Measurements from ENCODE around the gene APOB.

The APOB gene

GRCh38 chr2:21006423-21007128 lies 37.3 kb downstream of the APOB start:
- no peaks in the 10 kb centered on the region for H3K27me3 ChIP-seq (ENCODE audit: control insufficient read depth, insufficient read depth, low read length)
- H3K4me1 ChIP-seq (ENCODE audit: control insufficient read depth, insufficient read depth, low read length), result no peaks in the 10 kb centered on the region
- no peak overlapping the region for H3K9ac ChIP-seq (ENCODE audit: low read length)
- H3K36me3 ChIP-seq (ENCODE audit: control insufficient read depth, insufficient read depth, low read length), result no peaks in the 10 kb centered on the region
- no peak overlapping the region for H3K4me3 ChIP-seq (ENCODE audit: low read length)
- no peak overlapping the region for H3K27ac ChIP-seq (ENCODE audit: low read depth, low read length)

GRCh38 chr2:21005700-21006422 lies 38.0 kb downstream of the APOB start:
- Histone ChIP-seq H3K27me3 (ENCODE audit: control insufficient read depth, insufficient read depth, low read length) (no peaks in the 10 kb centered on the region), H3K4me3 (ENCODE audit: low read length) (no peak overlapping the region), H3K27ac (ENCODE audit: low read depth, low read length) (no peak overlapping the region), H3K4me1 (ENCODE audit: control insufficient read depth, insufficient read depth, low read length) (no peaks in the 10 kb centered on the region), H3K36me3 (ENCODE audit: control insufficient read depth, insufficient read depth, low read length) (no peaks in the 10 kb centered on the region), H3K9ac (ENCODE audit: low read length) (no peak overlapping the region)

DNA sequence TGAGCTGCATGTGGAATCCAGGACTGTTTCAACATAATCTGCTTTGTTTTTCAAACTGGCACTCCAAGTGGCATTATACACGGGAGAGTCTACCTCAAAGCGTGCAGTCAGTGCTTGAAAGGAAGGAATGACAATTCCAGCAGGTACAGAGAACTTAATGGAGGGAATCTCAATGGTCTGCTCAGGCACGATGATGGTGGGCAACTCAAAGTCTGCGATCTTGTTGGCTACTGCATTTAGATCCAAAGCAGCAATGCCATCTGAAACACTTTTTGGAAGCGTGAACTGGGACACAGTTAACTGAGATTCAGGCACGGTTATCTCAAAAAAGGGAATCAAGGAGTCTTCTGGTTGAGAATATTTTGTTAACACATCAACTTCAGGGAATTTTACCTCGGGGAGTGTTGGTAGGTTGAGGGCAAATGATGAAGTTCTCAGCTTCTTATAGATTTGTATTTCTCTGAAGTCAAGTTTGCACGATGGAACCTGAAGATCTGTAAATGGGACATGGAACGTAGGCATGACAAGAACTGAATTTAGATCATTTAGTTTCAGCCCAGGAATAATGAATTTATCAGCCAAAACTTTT lies 38.7 kb downstream of the APOB start:
- no peaks in the 10 kb centered on the region for H3K4me1 ChIP-seq (ENCODE audit: control insufficient read depth, insufficient read depth, low read length)
- no peak overlapping the region for H3K4me3 ChIP-seq (ENCODE audit: low read length)
- no peak overlapping the region for H3K9ac ChIP-seq (ENCODE audit: low read length)
- no peaks in the 10 kb centered on the region for H3K36me3 ChIP-seq (ENCODE audit: control insufficient read depth, insufficient read depth, low read length)
- H3K27ac ChIP-seq (ENCODE audit: low read depth, low read length), result no peak overlapping the region
- H3K27me3 ChIP-seq (ENCODE audit: control insufficient read depth, insufficient read depth, low read length), result no peaks in the 10 kb centered on the region

GRCh38 chr2:21004181-21004572 lies 39.7 kb downstream of the APOB start:
- Histone ChIP-seq H3K9ac (ENCODE audit: low read length) (no peak overlapping the region), H3K4me3 (ENCODE audit: low read length) (no peak overlapping the region), H3K27ac (ENCODE audit: low read depth, low read length) (no peak overlapping the region), H3K4me1 (ENCODE audit: control insufficient read depth, insufficient read depth, low read length) (no peaks in the 10 kb centered on the region), H3K27me3 (ENCODE audit: control insufficient read depth, insufficient read depth, low read length) (no peaks in the 10 kb centered on the region), H3K36me3 (ENCODE audit: control insufficient read depth, insufficient read depth, low read length) (no peaks in the 10 kb centered on the region)

- Histone ChIP-seq H3K36me3 (ENCODE audit: control insufficient read depth, insufficient read depth, low read length) (no peaks in the 10 kb centered on the region), H3K4me1 (ENCODE audit: control insufficient read depth, insufficient read depth, low read length) (no peaks in the 10 kb centered on the region), H3K27ac (ENCODE audit: low read depth, low read length) (no peak overlapping the region), H3K4me3 (ENCODE audit: low read length) (no peak overlapping the region), H3K27me3 (ENCODE audit: control insufficient read depth, insufficient read depth, low read length) (no peaks in the 10 kb centered on the region), H3K9ac (ENCODE audit: low read length) (no peak overlapping the region)
Observed at GRCh38 chr2:21003572-21004180, 40.2 kb downstream of the APOB start.

- no peaks in the 10 kb centered on the region for H3K27me3 ChIP-seq (ENCODE audit: control insufficient read depth, insufficient read depth, low read length)
- H3K9ac ChIP-seq (ENCODE audit: low read length), result no peak overlapping the region
- H3K27ac ChIP-seq (ENCODE audit: low read depth, low read length), result no peak overlapping the region
- no peak overlapping the region for H3K4me3 ChIP-seq (ENCODE audit: low read length)
- H3K4me1 ChIP-seq (ENCODE audit: control insufficient read depth, insufficient read depth, low read length), result no peaks in the 10 kb centered on the region
- H3K36me3 ChIP-seq (ENCODE audit: control insufficient read depth, insufficient read depth, low read length), result no peaks in the 10 kb centered on the region
Observed at GRCh38 chr2:21002814-21003192, 41.1 kb downstream of the APOB start.

GRCh38 chr2:21001988-21002813 lies 41.7 kb downstream of the APOB start:
- H3K27ac ChIP-seq (ENCODE audit: low read depth, low read length), result no peak overlapping the region
- H3K4me3 ChIP-seq (ENCODE audit: low read length), result no peak overlapping the region
- no peak overlapping the region for H3K9ac ChIP-seq (ENCODE audit: low read length)
- no peaks in the 10 kb centered on the region for H3K27me3 ChIP-seq (ENCODE audit: control insufficient read depth, insufficient read depth, low read length)
- H3K4me1 ChIP-seq (ENCODE audit: control insufficient read depth, insufficient read depth, low read length), result no peaks in the 10 kb centered on the region
- no peaks in the 10 kb centered on the region for H3K36me3 ChIP-seq (ENCODE audit: control insufficient read depth, insufficient read depth, low read length)

DNA sequence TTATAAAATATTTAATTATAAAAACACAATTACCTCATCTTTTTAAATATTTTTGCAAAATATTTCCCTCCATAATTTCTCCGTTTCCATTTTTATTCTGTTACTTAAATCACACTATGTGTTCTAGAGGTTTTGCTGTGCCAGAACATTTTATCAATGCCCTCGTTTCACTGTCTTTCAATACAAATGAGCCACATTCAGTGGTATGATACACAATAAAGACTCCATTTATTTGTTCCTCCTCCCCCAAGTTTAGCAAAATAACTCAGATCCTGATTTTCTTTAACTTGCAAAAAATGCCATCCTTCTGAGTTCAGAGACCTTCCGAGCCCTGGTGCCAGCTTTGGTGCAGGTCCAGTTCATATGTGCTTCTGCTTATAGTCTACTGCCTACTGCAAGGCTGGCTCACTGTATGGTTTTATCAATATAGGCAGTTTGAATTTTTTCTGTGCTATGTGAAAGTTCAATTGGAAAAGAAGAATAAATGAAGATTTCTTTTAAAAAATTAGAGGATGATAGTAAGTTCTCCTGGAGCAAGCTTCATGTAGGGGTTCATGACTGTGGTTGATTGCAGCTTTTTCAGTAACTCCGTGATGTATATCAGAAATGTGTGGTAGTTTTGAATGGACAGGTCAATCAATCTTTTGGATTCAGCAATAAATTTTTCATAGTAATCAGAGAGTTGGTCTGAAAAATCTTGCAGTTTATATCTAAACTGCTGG lies 42.5 kb downstream of the APOB start:
- H3K9ac ChIP-seq (ENCODE audit: low read length), result no peak overlapping the region
- no peak overlapping the region for H3K4me3 ChIP-seq (ENCODE audit: low read length)
- no peaks in the 10 kb centered on the region for H3K27me3 ChIP-seq (ENCODE audit: control insufficient read depth, insufficient read depth, low read length)
- H3K36me3 ChIP-seq (ENCODE audit: control insufficient read depth, insufficient read depth, low read length), result no peaks in the 10 kb centered on the region
- no peaks in the 10 kb centered on the region for H3K4me1 ChIP-seq (ENCODE audit: control insufficient read depth, insufficient read depth, low read length)
- no peak overlapping the region for H3K27ac ChIP-seq (ENCODE audit: low read depth, low read length)

DNA sequence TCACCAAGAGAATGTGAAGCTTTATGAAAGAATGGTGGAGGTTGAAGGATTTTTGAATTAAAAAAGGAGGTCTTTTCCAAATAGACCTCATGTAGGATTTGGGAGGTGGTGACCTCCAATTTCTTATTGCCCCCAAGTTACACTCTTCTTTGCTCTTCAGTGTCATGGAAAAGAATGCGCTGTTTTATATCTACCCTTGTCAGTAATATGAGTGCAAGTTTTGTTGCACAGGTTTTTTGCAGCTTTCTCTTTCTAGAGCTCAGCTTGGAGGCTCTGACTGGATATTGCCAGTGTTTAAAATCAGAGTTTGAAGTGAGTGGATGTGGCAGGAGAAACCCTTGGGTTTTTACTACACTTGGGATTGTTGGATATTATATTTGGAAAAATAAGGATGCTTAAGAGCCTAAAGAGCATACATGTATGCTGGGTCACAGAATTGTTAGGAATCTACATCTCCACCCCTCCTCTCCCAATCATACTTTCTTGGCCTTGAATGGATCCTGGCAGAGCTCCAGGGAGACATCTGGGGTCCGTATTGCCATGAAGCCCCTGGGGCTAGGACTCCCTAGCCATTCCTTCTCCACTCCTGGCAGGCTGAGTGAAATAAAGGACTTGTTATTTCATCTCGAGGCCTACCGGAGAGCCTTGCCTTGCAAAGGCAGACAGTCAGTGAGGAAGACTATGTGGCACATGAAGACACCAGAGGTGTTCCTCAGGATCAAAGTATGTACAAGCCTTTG lies 43.8 kb downstream of the APOB start:
- no peak overlapping the region for H3K4me3 ChIP-seq (ENCODE audit: low read length)
- no peaks in the 10 kb centered on the region for H3K4me1 ChIP-seq (ENCODE audit: control insufficient read depth, insufficient read depth, low read length)
- H3K9ac ChIP-seq (ENCODE audit: low read length), result no peak overlapping the region
- no peak overlapping the region for H3K27ac ChIP-seq (ENCODE audit: low read depth, low read length)
- H3K36me3 ChIP-seq (ENCODE audit: control insufficient read depth, insufficient read depth, low read length), result no peaks in the 10 kb centered on the region
- H3K27me3 ChIP-seq (ENCODE audit: control insufficient read depth, insufficient read depth, low read length), result no peaks in the 10 kb centered on the region

DNA sequence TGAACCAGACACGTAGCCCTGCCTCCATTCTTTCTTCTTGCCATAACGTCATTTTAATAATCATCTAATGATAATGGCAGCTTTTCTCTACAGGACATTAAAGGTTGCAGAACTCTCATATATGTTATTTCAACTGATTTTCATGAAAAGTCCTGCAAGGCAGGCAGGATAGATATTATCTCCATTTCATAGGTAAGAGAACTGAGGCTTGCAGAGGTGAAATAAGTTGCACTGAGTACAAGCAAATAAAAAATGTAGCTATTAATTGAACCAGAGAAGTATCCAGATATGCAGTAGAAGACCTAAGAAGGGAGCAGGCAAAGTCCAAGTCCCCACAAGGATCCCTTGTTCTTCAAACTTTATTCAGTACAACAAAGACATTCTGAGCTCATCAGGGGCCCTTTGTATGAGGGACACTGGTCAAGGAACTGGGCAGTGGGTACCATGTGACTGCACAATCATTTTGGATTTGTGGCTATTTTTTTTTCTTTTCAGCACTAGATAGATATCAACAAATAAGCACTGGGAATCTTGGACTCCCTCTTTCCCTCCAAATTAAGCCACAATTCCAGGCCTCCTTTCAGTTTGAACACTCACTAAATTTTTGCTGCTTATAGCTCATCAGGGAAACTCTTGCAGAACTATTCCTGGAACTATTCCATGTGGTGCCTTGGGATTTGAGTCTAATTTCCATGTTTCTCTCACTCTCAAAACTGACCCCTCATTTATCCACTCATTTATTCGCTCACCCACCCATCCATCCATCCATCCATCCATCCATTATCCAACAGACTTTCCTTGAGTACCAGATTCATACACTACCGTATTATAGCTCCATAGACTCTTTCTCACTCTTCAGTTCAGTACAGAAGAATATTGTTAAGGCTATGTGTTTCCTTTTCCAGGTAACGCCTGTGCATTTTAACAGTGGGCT lies 44.6 kb downstream of the APOB start:
- Histone ChIP-seq H3K9ac (ENCODE audit: low read length) (no peak overlapping the region), H3K4me3 (ENCODE audit: low read length) (no peak overlapping the region), H3K27ac (ENCODE audit: low read depth, low read length) (no peak overlapping the region), H3K36me3 (ENCODE audit: control insufficient read depth, insufficient read depth, low read length) (no peaks in the 10 kb centered on the region), H3K4me1 (ENCODE audit: control insufficient read depth, insufficient read depth, low read length) (no peaks in the 10 kb centered on the region), H3K27me3 (ENCODE audit: control insufficient read depth, insufficient read depth, low read length) (no peaks in the 10 kb centered on the region)
